ENCODE measurements around the gene DRC3. TPM values are rescaled to one million over a fixed set of nuclear protein-coding genes. Genes with fewer than 3 reads are reported as not detected.

The DRC3 gene
- total and polyA plus RNA-seq, 2 donors (not counting 3 experiments of a cell fraction or from before 2014, with no cell fraction given) = 1.6 to 2.9 TPM

DNA sequence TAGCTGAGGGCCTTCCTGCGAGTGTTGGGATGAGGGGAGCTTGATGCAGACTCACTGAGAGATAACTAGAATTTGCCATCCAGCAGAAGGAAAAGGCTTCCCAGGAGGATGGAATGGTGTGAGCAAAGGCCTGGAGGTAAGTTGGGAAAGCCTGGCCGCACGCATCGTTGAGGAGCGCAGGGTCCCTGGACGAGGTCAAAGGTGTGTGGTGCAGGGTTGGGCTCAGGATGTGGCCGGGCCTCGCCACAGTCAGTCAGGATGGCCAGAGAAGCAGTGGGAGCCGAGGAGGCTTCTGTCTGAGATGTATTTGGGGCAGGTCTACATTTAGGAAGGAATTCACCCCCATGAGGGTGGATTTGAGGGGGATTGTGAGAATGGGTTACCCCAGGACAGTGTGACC is 16.4 kb downstream of the DRC3 start:
- Histone ChIP-seq H3K9me3 (replicated peaks; ENCODE audit: control insufficient read depth, insufficient read depth, low read length) (no peaks in the 10 kb centered on the region), H3K4me3 (replicated peaks in 1 of 3; ENCODE audit: insufficient read depth in 1 of 3, low read depth in 1 of 3, low read length in 3 of 3) (no peak overlapping the region), H3K4me2 (ENCODE audit: insufficient read depth, low read length) (no peak overlapping the region), H3K4me1 (ENCODE audit: control insufficient read depth, extremely low read depth, insufficient read depth, low read length) (no peaks in the 10 kb centered on the region), H3K9me1 (replicated peaks; ENCODE audit: control insufficient read depth, extremely low read depth, insufficient read depth, low read length) (no peaks in the 10 kb centered on the region), H2AFZ (ENCODE audit: low read depth, low read length) (no peak overlapping the region), H3K9ac (replicated peaks; ENCODE audit: extremely low read depth, insufficient read depth, low read length) (no peak overlapping the region), H3K27me3 (ENCODE audit: control insufficient read depth in 2 of 2, insufficient read depth in 2 of 2, low read length in 2 of 2) (no peaks in the 10 kb centered on the region), H3K36me3 (ENCODE audit: control insufficient read depth in 2 of 2, extremely low read depth in 1 of 2, insufficient read depth in 2 of 2, low read length in 2 of 2) (no peaks in the 10 kb centered on the region), H4K20me1 (replicated peaks; ENCODE audit: control insufficient read depth, extremely low read depth, insufficient read depth, low read length) (no peaks in the 10 kb centered on the region), H3K79me2 (ENCODE audit: control insufficient read depth, insufficient read depth, low read length) (no peaks in the 10 kb centered on the region), H3K27ac (ENCODE audit: insufficient read depth, low read depth, low read length) (no peak overlapping the region)
- TF ChIP-seq, protein P1, sequence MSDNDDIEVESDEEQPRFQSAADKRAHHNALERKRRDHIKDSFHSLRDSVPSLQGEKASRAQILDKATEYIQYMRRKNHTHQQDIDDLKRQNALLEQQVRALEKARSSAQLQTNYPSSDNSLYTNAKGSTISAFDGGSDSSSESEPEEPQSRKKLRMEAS (IDR thresholded peaks at IDR 0.05; ENCODE audit: insufficient read depth, insufficient read length) = no peak
- TF ChIP-seq, protein P2, sequence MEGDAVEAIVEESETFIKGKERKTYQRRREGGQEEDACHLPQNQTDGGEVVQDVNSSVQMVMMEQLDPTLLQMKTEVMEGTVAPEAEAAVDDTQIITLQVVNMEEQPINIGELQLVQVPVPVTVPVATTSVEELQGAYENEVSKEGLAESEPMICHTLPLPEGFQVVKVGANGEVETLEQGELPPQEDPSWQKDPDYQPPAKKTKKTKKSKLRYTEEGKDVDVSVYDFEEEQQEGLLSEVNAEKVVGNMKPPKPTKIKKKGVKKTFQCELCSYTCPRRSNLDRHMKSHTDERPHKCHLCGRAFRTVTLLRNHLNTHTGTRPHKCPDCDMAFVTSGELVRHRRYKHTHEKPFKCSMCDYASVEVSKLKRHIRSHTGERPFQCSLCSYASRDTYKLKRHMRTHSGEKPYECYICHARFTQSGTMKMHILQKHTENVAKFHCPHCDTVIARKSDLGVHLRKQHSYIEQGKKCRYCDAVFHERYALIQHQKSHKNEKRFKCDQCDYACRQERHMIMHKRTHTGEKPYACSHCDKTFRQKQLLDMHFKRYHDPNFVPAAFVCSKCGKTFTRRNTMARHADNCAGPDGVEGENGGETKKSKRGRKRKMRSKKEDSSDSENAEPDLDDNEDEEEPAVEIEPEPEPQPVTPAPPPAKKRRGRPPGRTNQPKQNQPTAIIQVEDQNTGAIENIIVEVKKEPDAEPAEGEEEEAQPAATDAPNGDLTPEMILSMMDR (IDR thresholded peaks at IDR 0.05; ENCODE audit: extremely low read depth in 1 of 2, insufficient read depth in 1 of 2, low read depth in 1 of 2, low read length in 2 of 2) = no peak
- TF ChIP-seq GATA2 (IDR thresholded peaks at IDR 0.05; ENCODE audit: insufficient read depth, insufficient read length, low read depth, low read length) (no peak), JUN (IDR thresholded peaks at IDR 0.05; ENCODE audit: borderline replicate concordance, insufficient read depth, insufficient read length, low read depth) (no peak), MYC (IDR thresholded peaks at IDR 0.05; ENCODE audit: low read depth, low read length) (no peak), EZH2 (IDR thresholded peaks at IDR 0.05; ENCODE audit: borderline replicate concordance, low read depth, low read length, severe bottlenecking) (no peak), FOS (IDR thresholded peaks at IDR 0.05; ENCODE audit: borderline replicate concordance, insufficient read depth, low read length) (no peak), POLR2A (IDR thresholded peaks at IDR 0.05; ENCODE audit: low read depth, low read length) (no peak), POLR2AphosphoS5 (IDR thresholded peaks at IDR 0.05; ENCODE audit: insufficient read depth, low read depth, low read length) (no peak)
- ChIA-PET CTCF (no interaction called here), POLR2A (no interaction called here)
- intact Hi-C loops (cut with micrococcal nuclease) (no loop called here), dilution Hi-C loops (cut with MboI; ENCODE audit: extremely low pct_ligation_motif_present, low sequenced_read_pairs) (no loop called here)
- DNase-seq (ENCODE audit: low read depth, low spot score) (no peak), FAIRE-seq (no peak)
- no TSS peak for BruUV-seq (replicated peaks)
